Neural progenitor cell (in vitro differentiated cells): ENCODE results near the gene ZDHHC8. TPM values are rescaled to one million over a fixed set of nuclear protein-coding genes. Genes with fewer than 3 reads are reported as not detected.

Experiments used
- DNase-seq: peaks from one replicate; pipeline ENCODE4 v3.0.0-alpha.2; 2016; ENCODE audit warnings: low spot score
- H2AFZ ChIP-seq: fragments of 200-600 bp; sonication (generic); replicated peaks from 2 replicates; pipeline ENCODE4 v1.6.1; 2016; ENCODE audit warnings: antibody characterized with exemption
- H3F3A ChIP-seq: fragments of 200-600 bp; sonication (generic); 2 replicates; pipeline ENCODE4 v1.6.1; 2016; ENCODE audit warnings: antibody characterized with exemption, low read depth
- H3K27ac ChIP-seq: fragments of 200-600 bp; sonication (generic); 2 replicates; pipeline ENCODE4 v1.5.1; 2016; ENCODE audit warnings: mild to moderate bottlenecking
- H3K27me3 ChIP-seq: fragments of 200-600 bp; sonication (generic); 2 replicates; pipeline ENCODE4 v1.6.1; 2016; ENCODE audit warnings: mild to moderate bottlenecking, moderate library complexity
- H3K36me3 ChIP-seq: fragments of 200-600 bp; sonication (generic); 2 replicates; pipeline ENCODE4 v1.5.1; 2016
- H3K4me1 ChIP-seq: fragments of 200-600 bp; sonication (generic); 2 replicates; pipeline ENCODE4 v1.6.1; 2016; ENCODE audit warnings: mixed run types
- H3K4me2 ChIP-seq: fragments of 200-600 bp; sonication (generic); 2 replicates; pipeline ENCODE4 v1.6.1; 2016
- H3K4me3 ChIP-seq: fragments of 200-600 bp; sonication (generic); 2 replicates; pipeline ENCODE4 v1.5.1; 2016
- H3K79me2 ChIP-seq: fragments of 200-600 bp; sonication (generic); 2 replicates; pipeline ENCODE4 v1.6.1; 2016; ENCODE audit warnings: low read depth
- H3K9ac ChIP-seq: fragments of 200-600 bp; sonication (generic); 2 replicates; pipeline ENCODE4 v1.6.1; 2016
- H3K9me3 ChIP-seq: fragments of 200-600 bp; sonication (generic); 2 replicates; pipeline ENCODE4 v1.5.1; 2016; ENCODE audit warnings: low read depth
- H4K20me1 ChIP-seq: fragments of 200-600 bp; sonication (generic); 2 replicates; pipeline ENCODE4 v1.6.1; 2016; ENCODE audit warnings: low read depth
- H3K27ac Mint-ChIP-seq: 3 replicates; pipeline ENCODE4 v1.8.0; 2021; ENCODE audit warnings: mixed read lengths
- H3K27me3 Mint-ChIP-seq: 2 replicates; pipeline ENCODE4 v1.8.0; 2022; ENCODE audit warnings: low read depth, mild to moderate bottlenecking, inconsistent platforms, moderate library complexity, mixed read lengths; ENCODE audit not compliant: insufficient read depth
- H3K36me3 Mint-ChIP-seq: 3 replicates; pipeline ENCODE4 v1.8.0; 2021; ENCODE audit warnings: mixed read lengths
- H3K4me1 Mint-ChIP-seq: 3 replicates; pipeline ENCODE4 v1.8.0; 2021; ENCODE audit warnings: mixed read lengths
- H3K4me3 Mint-ChIP-seq: 3 replicates; pipeline ENCODE4 v1.8.0; 2021; ENCODE audit warnings: mild to moderate bottlenecking, moderate library complexity, mixed read lengths
- H3K9me3 Mint-ChIP-seq: 3 replicates; pipeline ENCODE4 v1.8.0; 2020; ENCODE audit warnings: mixed read lengths
- EZH2 ChIP-seq: fragments of 200-600 bp; sonication (generic); IDR thresholded peaks from 2 replicates; pipeline ENCODE4 v1.6.1; 2017; ENCODE audit warnings: antibody characterized with exemption, mild to moderate bottlenecking, moderate library complexity
- EZH2phosphoT487 ChIP-seq: fragments of 200-600 bp; sonication (generic); IDR thresholded peaks from 2 replicates; pipeline ENCODE4 v1.6.1; 2017; ENCODE audit warnings: antibody characterized with exemption
- total RNA-seq: library from RNA; depleted of rRNA; stranded (reverse); fragments of >200 nt; gene quantifications from 2 replicates; pipeline ENCODE4 v1.2.3, GENCODE V29; 2015; ENCODE audit warnings: low replicate concordance
- TF ChIP-seq, protein P1 (sequence below): fragments of 200-600 bp; sonication (generic); IDR thresholded peaks from 2 replicates; pipeline ENCODE4 v1.5.1; 2017; ENCODE audit warnings: antibody characterized with exemption, mild to moderate bottlenecking

The ZDHHC8 gene
- total RNA-seq, 1 donor from 2014 or later: 7.1 TPM

DNA sequence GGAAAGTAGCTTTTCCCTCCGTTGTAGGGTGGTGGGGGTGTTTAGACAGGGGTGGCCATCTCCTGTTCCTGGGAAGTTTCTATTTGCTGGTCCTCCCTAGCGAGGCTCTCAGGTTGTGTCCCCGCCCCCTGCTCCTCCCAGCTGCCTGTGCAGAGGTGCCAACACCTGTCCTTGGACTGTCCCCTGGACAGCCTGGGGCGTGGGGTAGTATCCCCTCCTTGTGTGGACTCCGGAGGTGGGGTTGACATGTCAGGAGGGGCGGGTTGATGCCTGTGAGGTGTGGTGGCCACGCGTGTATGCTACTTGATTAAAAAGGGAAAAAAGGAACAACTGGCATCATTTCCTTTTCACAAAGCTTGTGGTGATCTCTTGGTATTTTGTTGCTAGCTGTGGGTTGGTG lies 30.0 kb upstream of the ZDHHC8 start:
- H3K9ac ChIP-seq: no peak overlapping the region
- no peak overlapping the region for H3K27ac ChIP-seq
- no peaks in the 10 kb centered on the region for H3K4me1 ChIP-seq
- H3K4me3 Mint-ChIP-seq: no peak overlapping the region
- H3K9me3 ChIP-seq: no peaks in the 10 kb centered on the region
- no peak overlapping the region for H2AFZ ChIP-seq
- no peak overlapping the region for H3K4me2 ChIP-seq
- H3K4me1 Mint-ChIP-seq: no peaks in the 10 kb centered on the region
- H3K36me3 Mint-ChIP-seq: peaks cover 44% of the 10 kb centered on the region
- H3K79me2 ChIP-seq: peaks cover 78% of the 10 kb centered on the region
- H3K27me3 Mint-ChIP-seq: peaks cover 2% of the 10 kb centered on the region
- no peak overlapping the region for H3K27ac Mint-ChIP-seq
- no peak overlapping the region for H3K4me3 ChIP-seq
- no peaks in the 10 kb centered on the region for H3K27me3 ChIP-seq
- TF ChIP-seq EZH2phosphoT487 (no peak), EZH2 (no peak)
- TF ChIP-seq, protein P1, sequence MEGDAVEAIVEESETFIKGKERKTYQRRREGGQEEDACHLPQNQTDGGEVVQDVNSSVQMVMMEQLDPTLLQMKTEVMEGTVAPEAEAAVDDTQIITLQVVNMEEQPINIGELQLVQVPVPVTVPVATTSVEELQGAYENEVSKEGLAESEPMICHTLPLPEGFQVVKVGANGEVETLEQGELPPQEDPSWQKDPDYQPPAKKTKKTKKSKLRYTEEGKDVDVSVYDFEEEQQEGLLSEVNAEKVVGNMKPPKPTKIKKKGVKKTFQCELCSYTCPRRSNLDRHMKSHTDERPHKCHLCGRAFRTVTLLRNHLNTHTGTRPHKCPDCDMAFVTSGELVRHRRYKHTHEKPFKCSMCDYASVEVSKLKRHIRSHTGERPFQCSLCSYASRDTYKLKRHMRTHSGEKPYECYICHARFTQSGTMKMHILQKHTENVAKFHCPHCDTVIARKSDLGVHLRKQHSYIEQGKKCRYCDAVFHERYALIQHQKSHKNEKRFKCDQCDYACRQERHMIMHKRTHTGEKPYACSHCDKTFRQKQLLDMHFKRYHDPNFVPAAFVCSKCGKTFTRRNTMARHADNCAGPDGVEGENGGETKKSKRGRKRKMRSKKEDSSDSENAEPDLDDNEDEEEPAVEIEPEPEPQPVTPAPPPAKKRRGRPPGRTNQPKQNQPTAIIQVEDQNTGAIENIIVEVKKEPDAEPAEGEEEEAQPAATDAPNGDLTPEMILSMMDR: no peak
- H3K9me3 Mint-ChIP-seq: no peaks in the 10 kb centered on the region
- peaks cover 25% of the 10 kb centered on the region for H3K36me3 ChIP-seq
- peaks cover 3% of the 10 kb centered on the region for H3F3A ChIP-seq
- peaks cover 85% of the 10 kb centered on the region for H4K20me1 ChIP-seq
- no peak for DNase-seq

DNA sequence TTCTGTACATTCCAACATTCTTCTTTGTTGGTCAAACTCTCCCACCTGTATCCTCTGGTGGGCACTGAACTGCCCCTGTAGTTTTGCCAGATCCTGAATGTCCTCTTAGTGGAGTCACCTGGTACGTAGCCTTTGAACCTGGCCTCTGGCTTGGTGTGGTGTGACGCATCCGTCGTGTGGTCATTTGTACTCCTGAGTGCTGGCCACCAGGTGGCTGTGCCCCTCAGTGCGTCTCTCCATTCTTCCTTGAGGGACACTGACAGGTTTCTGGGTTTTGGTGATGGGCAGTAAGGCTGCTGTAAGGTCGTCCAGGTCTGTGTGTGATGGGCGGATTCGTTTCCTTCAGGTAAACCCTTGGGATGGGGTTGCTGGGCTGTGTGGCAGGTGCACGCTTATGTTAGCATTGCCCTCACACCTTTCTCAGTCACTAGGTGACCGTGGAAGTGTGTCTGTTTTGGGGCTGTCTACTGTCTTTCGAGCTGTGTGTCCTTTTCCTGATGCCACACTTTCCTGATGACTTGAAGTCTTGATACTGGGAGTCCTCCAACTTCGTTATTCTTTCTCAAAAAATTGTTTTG lies 29.3 kb upstream of the ZDHHC8 start:
- Histone ChIP-seq H3F3A (peaks cover 3% of the 10 kb centered on the region), H2AFZ (no peak overlapping the region), H3K4me2 (no peak overlapping the region), H3K79me2 (peaks cover 72% of the 10 kb centered on the region), H3K9me3 (no peaks in the 10 kb centered on the region), H4K20me1 (peaks cover 82% of the 10 kb centered on the region), H3K27me3 (no peaks in the 10 kb centered on the region), H3K9ac (no peak overlapping the region), H3K36me3 (peaks cover 18% of the 10 kb centered on the region), H3K4me1 (no peaks in the 10 kb centered on the region), H3K4me3 (no peak overlapping the region), H3K27ac (no peak overlapping the region)
- TF ChIP-seq, protein P1: no peak
- no peak for TF ChIP-seq EZH2phosphoT487
- no peak for TF ChIP-seq EZH2
- DNase-seq: no peak
- H3K4me3 Mint-ChIP-seq: no peak overlapping the region
- no peaks in the 10 kb centered on the region for H3K4me1 Mint-ChIP-seq
- H3K9me3 Mint-ChIP-seq: no peaks in the 10 kb centered on the region
- peaks cover 37% of the 10 kb centered on the region for H3K36me3 Mint-ChIP-seq
- H3K27me3 Mint-ChIP-seq: peaks cover 2% of the 10 kb centered on the region
- H3K27ac Mint-ChIP-seq: no peak overlapping the region

GRCh38 chr22:20105456-20106204 lies 26.0 kb upstream of the ZDHHC8 start:
- Histone ChIP-seq H3K79me2 (peaks cover 42% of the 10 kb centered on the region), H3F3A (peaks cover 22% of the 10 kb centered on the region), H3K36me3 (peaks cover 8% of the 10 kb centered on the region), H4K20me1 (peaks cover 66% of the 10 kb centered on the region), H2AFZ (no peak overlapping the region), H3K4me2 (no peak overlapping the region), H3K9me3 (no peaks in the 10 kb centered on the region), H3K27me3 (no peaks in the 10 kb centered on the region), H3K27ac (no peak overlapping the region), H3K9ac (no peak overlapping the region), H3K4me1 (no peaks in the 10 kb centered on the region), H3K4me3 (no peak overlapping the region)
- Mint-ChIP-seq H3K9me3 (no peaks in the 10 kb centered on the region), H3K36me3 (peaks cover 23% of the 10 kb centered on the region), H3K27me3 (peaks cover 6% of the 10 kb centered on the region), H3K4me3 (no peak overlapping the region), H3K27ac (no peak overlapping the region), H3K4me1 (no peaks in the 10 kb centered on the region)
- DNase-seq: no peak
- no peak for TF ChIP-seq EZH2phosphoT487
- TF ChIP-seq EZH2: no peak
- TF ChIP-seq, protein P1: no peak
